PC-3 (cell line): Measurements from ENCODE around the gene PPP1R16B.

ENCODE experiments used
- CTCF ChIP-seq: fragments of 300-600 bp; sonication (generic); conservative IDR thresholded peaks from 2 replicates; pipeline ENCODE4 v1.5.1; 2017; ENCODE audit warnings: antibody characterized with exemption, low read depth, mild to moderate bottlenecking, low read length
- EZH2 ChIP-seq: fragments of 300-600 bp; sonication (generic); IDR thresholded peaks from one replicate; pipeline ENCODE4 v1.6.1; 2017; ENCODE audit warnings: antibody characterized with exemption, mild to moderate bottlenecking, low read length; ENCODE audit not compliant: unreplicated experiment

- TF ChIP-seq CTCF (no peak), EZH2 (no peak)
Observed at GRCh38 chr20:38895098-38895949, 89.8 kb downstream of the PPP1R16B start.
